HL-60/S4 (cell line): ENCODE results near the gene GNAT3.

Experiments used
- in situ Hi-C: fragments of 300-500 bp; cut with MboI; formaldehyde crosslinking; loops from 2 replicates; pipeline ENCODE4 v1.14.3; 2022; ENCODE audit warnings: low sequenced_read_pairs

The GNAT3 gene

GRCh38 chr7:80467069-80467468 is 44.8 kb downstream of the GNAT3 start:
- in situ Hi-C loops, result no loop called here

GRCh38 chr7:80466636-80467035 is 45.2 kb downstream of the GNAT3 start:
- in situ Hi-C loops, result no loop called here

- in situ Hi-C loops, result no loop called here
These were observed 47.7 kb downstream of the GNAT3 start for GRCh38 chr7:80464211-80464610.

GRCh38 chr7:80463272-80463920 is 48.5 kb downstream of the GNAT3 start:
- in situ Hi-C loops, result no loop called here

GRCh38 chr7:80460857-80461256 is 51.0 kb downstream of the GNAT3 start:
- in situ Hi-C loops, result no loop called here

- in situ Hi-C loops, result no loop called here
These were observed 51.9 kb downstream of the GNAT3 start for GRCh38 chr7:80459776-80460510.

GRCh38 chr7:80458822-80459725 is 52.8 kb downstream of the GNAT3 start:
- in situ Hi-C loops, result no loop called here

- in situ Hi-C loops, result no loop called here
These were observed 58.0 kb downstream of the GNAT3 start for GRCh38 chr7:80453699-80454340.

GRCh38 chr7:80450621-80451308 is 61.1 kb downstream of the GNAT3 start:
- in situ Hi-C loops, result no loop called here

- in situ Hi-C loops, result loop anchor here (25.0 kb wide), 1 partner anchor 212 kb away; no protein-coding TSS in a partner anchor
These were observed 62.0 kb downstream of the GNAT3 start for GRCh38 chr7:80449836-80450235.

GRCh38 chr7:80445351-80445750 is 66.5 kb downstream of the GNAT3 start:
- in situ Hi-C loops, result loop anchor here (25.0 kb wide), 1 partner anchor 217 kb away; no protein-coding TSS in a partner anchor

GRCh38 chr7:80444811-80445210 is 67.1 kb downstream of the GNAT3 start:
- in situ Hi-C loops, result loop anchor here (25.0 kb wide), 1 partner anchor 217 kb away; no protein-coding TSS in a partner anchor

- in situ Hi-C loops, result loop anchor here (25.0 kb wide), 1 partner anchor 219 kb away; no protein-coding TSS in a partner anchor
These were observed 68.5 kb downstream of the GNAT3 start for GRCh38 chr7:80443325-80443724.

GRCh38 chr7:80440883-80441282 is 71.0 kb downstream of the GNAT3 start:
- in situ Hi-C loops, result loop anchor here (25.0 kb wide), 1 partner anchor 221 kb away; no protein-coding TSS in a partner anchor

GRCh38 chr7:80439894-80440821 is 71.7 kb downstream of the GNAT3 start:
- in situ Hi-C loops, result loop anchor here (25.0 kb wide), 1 partner anchor 222 kb away; no protein-coding TSS in a partner anchor

GRCh38 chr7:80435521-80435920 is 76.3 kb downstream of the GNAT3 start:
- in situ Hi-C loops, result loop anchor here (25.0 kb wide), 1 partner anchor 227 kb away; no protein-coding TSS in a partner anchor

GRCh38 chr7:80434047-80434446 is 77.8 kb downstream of the GNAT3 start:
- in situ Hi-C loops, result loop anchor here (25.0 kb wide), 1 partner anchor 228 kb away; no protein-coding TSS in a partner anchor

- in situ Hi-C loops, result loop anchor here (25.0 kb wide), 1 partner anchor 230 kb away; no protein-coding TSS in a partner anchor
These were observed 79.7 kb downstream of the GNAT3 start for GRCh38 chr7:80432166-80432565.

GRCh38 chr7:80429181-80429580 is 82.7 kb downstream of the GNAT3 start:
- in situ Hi-C loops, result loop anchor here (25.0 kb wide), 1 partner anchor 233 kb away; no protein-coding TSS in a partner anchor
